ENCODE data around the gene KCNC1.

KCNC1 gene

GRCh38 chr11:17798253-17798652 is 63.7 kb downstream of the KCNC1 start:
- no peak for DNase-seq

GRCh38 chr11:17798716-17799115 is 64.1 kb downstream of the KCNC1 start:
- DNase-seq = no peak

- no peak for DNase-seq
These were observed 64.6 kb downstream of the KCNC1 start for GRCh38 chr11:17799147-17799546.

GRCh38 chr11:17801166-17801565 is 66.6 kb downstream of the KCNC1 start:
- no peak for DNase-seq

- peak; percentile 37 for DNase-seq
These were observed 67.9 kb downstream of the KCNC1 start for GRCh38 chr11:17802491-17802890.

GRCh38 chr11:17803754-17804334 is 69.3 kb downstream of the KCNC1 start:
- DNase-seq = peak; percentile 32

- DNase-seq = no peak
These were observed 70.5 kb downstream of the KCNC1 start for GRCh38 chr11:17805043-17805442.

- no peak for DNase-seq
These were observed 71.3 kb downstream of the KCNC1 start for GRCh38 chr11:17805873-17806272.

- no peak for DNase-seq
These were observed 72.5 kb downstream of the KCNC1 start for GRCh38 chr11:17807034-17807433.

- DNase-seq = no peak
These were observed 75.5 kb downstream of the KCNC1 start for GRCh38 chr11:17810041-17810440.

GRCh38 chr11:17810746-17811145 is 76.2 kb downstream of the KCNC1 start:
- DNase-seq = no peak

- peak; percentile 77 for DNase-seq
These were observed 76.8 kb downstream of the KCNC1 start for GRCh38 chr11:17811352-17811751.

GRCh38 chr11:17812091-17812864 is 77.7 kb downstream of the KCNC1 start:
- DNase-seq = peak; percentile 69

- DNase-seq = no peak
These were observed 78.2 kb downstream of the KCNC1 start for GRCh38 chr11:17812865-17813187.

- DNase-seq = peak; percentile 60
These were observed 78.9 kb downstream of the KCNC1 start for GRCh38 chr11:17813391-17814059.

GRCh38 chr11:17814546-17814945 is 80.0 kb downstream of the KCNC1 start:
- DNase-seq = no peak

GRCh38 chr11:17816232-17816931 is 81.8 kb downstream of the KCNC1 start:
- peak; percentile 88 for DNase-seq

GRCh38 chr11:17821648-17822400 is 87.2 kb downstream of the KCNC1 start:
- DNase-seq = no peak

GRCh38 chr11:17822401-17822781 is 87.8 kb downstream of the KCNC1 start:
- no peak for DNase-seq

GRCh38 chr11:17827006-17827405 is 92.4 kb downstream of the KCNC1 start:
- DNase-seq = no peak

GRCh38 chr11:17828311-17828751 is 93.8 kb downstream of the KCNC1 start:
- no peak for DNase-seq

GRCh38 chr11:17831228-17831627 is 96.6 kb downstream of the KCNC1 start:
- DNase-seq = no peak

GRCh38 chr11:17831883-17832282 is 97.3 kb downstream of the KCNC1 start:
- no peak for DNase-seq

All from islet precursor cell (in vitro differentiated cells).